M059J (cell line): ENCODE data around the gene NFASC. TPM values are rescaled to one million over a fixed set of nuclear protein-coding genes. Genes with fewer than 3 reads are reported as not detected.

Source experiments
- DNase-seq: peaks from one replicate; pipeline ENCODE4 v3.0.0-alpha.2; 2012; ENCODE audit warnings: low read depth
- total RNA-seq: library from RNA; depleted of rRNA; stranded (reverse); fragments of >200 nt; shearing (Covaris generic); gene quantifications from 2 replicates; pipeline ENCODE4 v1.2.3, GENCODE V29; 2014

NFASC gene
- total RNA-seq, 1 experiment from 2014 or later, result 24.1 TPM

GRCh38 chr1:205003358-205004131 lies 132.9 kb downstream of the NFASC start:
- no peak for DNase-seq

- DNase-seq, result no peak
Observed at GRCh38 chr1:205004351-205004750, 133.7 kb downstream of the NFASC start.

- DNase-seq, result no peak
Observed at GRCh38 chr1:205008896-205009295, 138.2 kb downstream of the NFASC start.

GRCh38 chr1:205009670-205010069 lies 139.0 kb downstream of the NFASC start:
- DNase-seq, result no peak

GRCh38 chr1:205012391-205013140 lies 141.9 kb downstream of the NFASC start:
- DNase-seq, result no peak

GRCh38 chr1:205013683-205014367 lies 143.2 kb downstream of the NFASC start:
- no peak for DNase-seq

- no peak for DNase-seq
Observed at GRCh38 chr1:205014783-205015182, 144.1 kb downstream of the NFASC start.

- DNase-seq, result no peak
Observed at GRCh38 chr1:205015241-205015640, 144.6 kb downstream of the NFASC start.

GRCh38 chr1:205016075-205016474 lies 145.4 kb downstream of the NFASC start:
- DNase-seq, result no peak

- DNase-seq, result no peak
Observed at GRCh38 chr1:205016584-205016983, 145.9 kb downstream of the NFASC start.

- DNase-seq, result no peak
Observed at GRCh38 chr1:205017001-205017400, 146.3 kb downstream of the NFASC start.

- no peak for DNase-seq
Observed at GRCh38 chr1:205017766-205018165, 147.1 kb downstream of the NFASC start.

- no peak for DNase-seq
Observed at GRCh38 chr1:205018381-205018780, 147.7 kb downstream of the NFASC start.

- no peak for DNase-seq
Observed at GRCh38 chr1:205020466-205020865, 149.8 kb downstream of the NFASC start.

- no peak for DNase-seq
Observed at GRCh38 chr1:205024679-205025078, 154.0 kb downstream of the NFASC start.

- no peak for DNase-seq
Observed at GRCh38 chr1:205025239-205025638, 154.6 kb downstream of the NFASC start.

- no peak for DNase-seq
Observed at GRCh38 chr1:205026181-205026580, 155.5 kb downstream of the NFASC start.

GRCh38 chr1:205028390-205028789 lies 157.7 kb downstream of the NFASC start:
- no peak for DNase-seq

- no peak for DNase-seq
Observed at GRCh38 chr1:205028924-205029323, 158.3 kb downstream of the NFASC start.

- no peak for DNase-seq
Observed at GRCh38 chr1:205030241-205030640, 159.6 kb downstream of the NFASC start.

- no peak for DNase-seq
Observed at GRCh38 chr1:205030896-205031295, 160.2 kb downstream of the NFASC start.

- no peak for DNase-seq
Observed at GRCh38 chr1:205032508-205032907, 161.8 kb downstream of the NFASC start.

- DNase-seq, result no peak
Observed at GRCh38 chr1:205037539-205037938, 166.9 kb downstream of the NFASC start.
